Subcutaneous abdominal adipose tissue (tissue), 5 donors: ENCODE measurements around the gene SPSB2.
"Not testable (repeated sequence)": the region's sequence is repeated elsewhere in the genome, so short reads cannot be mapped to it uniquely, and the experiment has no call there.

ENCODE experiments used
- H3K27ac ChIP-seq: one replicate; pipeline ENCODE4 v1.7.0; 2013; ENCODE audit warnings: low read depth, mild to moderate bottlenecking, inconsistent platforms, low read length, moderate library complexity
- H3K27me3 ChIP-seq, 5 donors: one replicate each; pipeline ENCODE4 v1.7.0; 2013; ENCODE audit warnings: low read length in 5 of 5, inconsistent platforms in 1 of 5; ENCODE audit not compliant: control insufficient read depth in 5 of 5, insufficient read depth in 4 of 5
- H3K36me3 ChIP-seq, 5 donors: one replicate each; pipeline ENCODE4 v1.7.0; 2013; ENCODE audit warnings: low read length in 5 of 5; ENCODE audit not compliant: control insufficient read depth in 5 of 5, insufficient read depth in 5 of 5
- H3K4me1 ChIP-seq, 5 donors: one replicate each; pipeline ENCODE4 v1.7.0; 2013; ENCODE audit warnings: low read length in 5 of 5, mild to moderate bottlenecking in 3 of 5, moderate library complexity in 1 of 5; ENCODE audit not compliant: control insufficient read depth in 5 of 5, insufficient read depth in 5 of 5
- H3K4me3 ChIP-seq, 5 donors: one replicate each; pipeline ENCODE4 v1.7.0; 2013; ENCODE audit warnings: low read length in 5 of 5, low read depth in 1 of 5
- H3K9ac ChIP-seq, 5 donors: one replicate each; pipeline ENCODE4 v1.7.0; 2013; ENCODE audit warnings: low read length in 5 of 5, mild to moderate bottlenecking in 4 of 5, moderate library complexity in 3 of 5
- H3K9me3 ChIP-seq, 5 donors: one replicate each; pipeline ENCODE4 v1.7.0; 2013; ENCODE audit warnings: low read length in 5 of 5; ENCODE audit not compliant: control insufficient read depth in 5 of 5
- donor health status: healthy.
- donor health status: healthy.
- donor health status: healthy.
- donor health status: healthy.
- donor health status: healthy.

SPSB2 gene

DNA sequence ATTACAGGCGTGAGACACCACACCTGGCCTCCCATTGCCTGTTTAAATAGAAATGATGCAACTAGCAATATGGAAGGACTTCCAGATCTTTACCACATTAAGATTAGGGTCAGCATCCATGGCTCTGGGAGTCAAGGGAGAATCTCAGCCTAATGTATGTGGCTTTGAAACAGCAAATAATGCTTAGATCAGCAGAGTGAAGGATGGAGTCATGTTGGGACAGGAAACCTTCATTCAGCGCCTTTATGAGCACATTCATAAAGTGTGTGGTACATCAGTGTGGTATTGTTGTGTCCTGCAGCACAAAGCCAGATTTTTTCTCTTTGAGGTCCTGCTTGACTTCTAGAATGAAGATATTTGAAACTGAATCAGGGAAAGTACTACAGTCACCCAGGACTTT lies 15.3 kb upstream of the SPSB2 start:
- Histone ChIP-seq H3K4me3 (no peak overlapping the region), H3K9ac (no peak overlapping the region), H3K9me3 (no peaks in the 10 kb centered on the region), H3K27me3 (no peaks in the 10 kb centered on the region), H3K4me1 (peaks cover 0 to 13% (median 11%) of the 10 kb centered on the region in 5 donors), H3K27ac (no peak overlapping the region), H3K36me3 (peaks cover 0 to 18% (median 7%) of the 10 kb centered on the region in 5 donors)

DNA sequence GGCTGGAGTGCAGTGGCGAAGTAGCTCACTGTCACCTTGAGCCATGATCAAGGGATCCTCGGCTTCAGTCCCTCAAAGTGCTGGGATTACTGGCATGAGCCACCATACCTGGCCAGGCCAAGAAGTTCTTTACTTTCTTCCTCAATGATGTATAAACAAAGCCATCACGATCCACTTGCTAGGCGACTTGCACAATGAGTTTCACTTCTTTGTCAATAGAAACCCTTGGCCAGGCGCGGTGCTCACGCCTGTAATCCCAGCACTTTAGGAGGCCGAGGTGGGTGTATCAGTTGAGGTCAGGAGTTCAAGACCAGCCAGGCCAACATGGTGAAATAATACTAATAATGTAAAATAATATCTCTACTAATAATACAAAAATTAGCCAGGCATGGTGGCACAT lies 14.4 kb upstream of the SPSB2 start:
- H3K27me3 ChIP-seq: no peaks in the 10 kb centered on the region
- H3K9me3 ChIP-seq: no peaks in the 10 kb centered on the region
- peaks cover 0 to 18% (median 7%) of the 10 kb centered on the region in 5 donors for H3K36me3 ChIP-seq
- H3K4me3 ChIP-seq: no peak overlapping the region
- H3K4me1 ChIP-seq: peaks cover 0 to 13% (median 11%) of the 10 kb centered on the region in 5 donors
- no peak overlapping the region for H3K27ac ChIP-seq
- H3K9ac ChIP-seq: no peak overlapping the region

DNA sequence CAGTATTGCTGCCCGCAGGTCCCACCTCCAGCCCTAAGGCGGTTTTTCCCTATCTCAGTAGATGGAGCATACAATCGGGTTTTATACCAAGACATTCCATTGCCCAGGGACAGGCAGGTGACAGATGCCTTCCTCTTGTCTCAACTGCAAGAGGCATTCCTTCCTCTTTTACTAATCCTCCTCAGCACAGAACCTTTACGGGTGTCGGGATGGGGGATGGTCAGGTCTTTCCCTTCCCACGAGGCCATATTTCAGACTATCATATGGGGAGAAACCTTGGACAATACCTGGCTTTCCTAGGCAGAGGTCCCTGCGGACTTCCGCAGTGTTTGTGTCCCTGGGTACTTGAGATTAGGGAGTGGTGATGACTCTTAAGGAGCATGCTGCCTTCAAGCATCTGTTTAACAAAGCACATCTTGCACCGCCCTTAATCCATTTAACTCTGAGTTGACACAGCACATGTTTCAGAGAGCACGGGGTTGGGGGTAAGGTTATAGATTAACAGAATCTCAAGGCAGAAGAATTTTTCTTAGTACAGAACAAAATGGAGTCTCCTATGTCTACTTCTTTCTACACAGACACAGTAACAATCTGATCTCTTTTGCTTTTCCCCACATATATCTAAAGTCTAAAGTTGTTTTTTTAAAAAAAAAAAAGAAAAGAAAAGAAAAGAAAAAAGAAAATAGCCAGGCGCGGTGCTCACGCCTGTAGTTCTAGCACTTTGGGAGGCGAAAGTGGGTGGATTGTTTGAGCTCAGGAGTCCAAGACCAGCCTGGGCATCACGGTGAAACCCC lies 13.3 kb upstream of the SPSB2 start:
- not testable (repeated sequence) for H3K9ac ChIP-seq, H3K27ac ChIP-seq, H3K9me3 ChIP-seq, H3K4me3 ChIP-seq, H3K4me1 ChIP-seq, H3K27me3 ChIP-seq
- H3K36me3 ChIP-seq: peaks cover 0 to 18% (median 7%) of the 10 kb centered on the region in 5 donors

DNA sequence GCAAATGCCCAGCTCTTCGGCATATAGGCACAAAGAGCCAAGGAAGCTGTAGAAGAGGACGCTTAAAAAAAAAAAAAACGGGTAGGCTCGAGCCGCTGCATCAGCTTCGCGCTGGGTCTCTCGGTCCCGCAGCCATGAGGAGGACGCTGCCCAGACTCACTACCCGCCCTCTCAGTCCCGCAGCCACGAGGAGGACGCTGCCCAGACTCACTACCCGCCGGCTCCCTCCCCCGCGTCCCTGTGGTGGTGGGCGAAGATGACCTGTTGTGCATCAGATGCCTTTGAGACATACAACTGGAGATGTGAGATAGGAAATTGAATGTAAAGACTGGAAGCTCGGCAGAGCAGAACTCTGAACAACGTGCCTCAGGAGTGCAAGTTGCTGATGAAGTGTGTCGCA lies 11.4 kb upstream of the SPSB2 start:
- Histone ChIP-seq H3K4me1 (no peaks in the 10 kb centered on the region), H3K9me3 (no peaks in the 10 kb centered on the region), H3K9ac (no peak overlapping the region), H3K4me3 (no peak overlapping the region), H3K27ac (no peak overlapping the region), H3K27me3 (no peaks in the 10 kb centered on the region), H3K36me3 (peaks cover 0 to 18% (median 7%) of the 10 kb centered on the region in 5 donors)

DNA sequence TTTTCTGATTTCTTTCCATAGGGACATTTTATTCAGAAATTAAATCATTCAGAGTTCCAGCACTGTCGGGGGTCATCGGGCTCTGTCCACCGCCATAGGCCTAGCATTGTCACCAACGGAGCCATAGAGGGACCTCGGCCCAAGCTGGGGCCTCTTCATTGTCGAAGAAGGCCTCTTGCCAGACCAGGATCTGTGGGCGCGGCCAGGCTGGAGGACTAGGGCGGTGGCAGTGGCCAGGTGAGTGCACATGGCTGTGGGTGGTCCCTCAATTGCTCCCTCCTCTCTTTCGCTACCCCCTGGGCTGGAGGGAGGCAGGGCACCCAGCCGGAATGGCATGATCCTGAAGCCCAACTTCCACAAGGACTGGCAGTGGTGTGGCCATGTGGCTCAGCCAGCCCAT lies 10.6 kb upstream of the SPSB2 start:
- Histone ChIP-seq H3K9me3 (no peaks in the 10 kb centered on the region), H3K27me3 (no peaks in the 10 kb centered on the region), H3K27ac (no peak overlapping the region), H3K4me3 (no peak overlapping the region), H3K36me3 (peaks cover 0 to 18% (median 7%) of the 10 kb centered on the region in 5 donors), H3K4me1 (no peaks in the 10 kb centered on the region), H3K9ac (peak overlapping the region in 1 of 5 donors; percentile 13)

DNA sequence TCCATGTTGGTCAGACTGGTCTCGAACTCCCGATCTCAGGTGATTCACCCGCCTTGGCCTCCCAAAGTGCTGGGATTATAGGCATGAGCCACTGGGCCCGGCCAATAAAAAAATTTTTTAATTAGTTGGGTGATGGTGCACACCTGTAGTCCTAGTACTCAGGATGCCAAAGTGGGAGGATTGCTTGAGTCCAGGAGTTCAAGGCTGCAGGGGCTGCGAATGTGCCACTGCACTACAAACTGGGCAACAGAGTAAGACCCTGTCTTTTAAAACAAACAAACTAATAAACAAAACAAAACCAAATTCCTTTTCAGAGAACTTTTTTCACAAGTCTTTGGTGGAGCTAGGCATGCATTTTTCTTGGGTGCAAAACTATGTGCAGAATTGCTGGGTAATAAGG lies 10.1 kb upstream of the SPSB2 start:
- Histone ChIP-seq H3K27ac (no peak overlapping the region), H3K4me1 (no peaks in the 10 kb centered on the region), H3K27me3 (no peaks in the 10 kb centered on the region), H3K9me3 (no peaks in the 10 kb centered on the region), H3K4me3 (no peak overlapping the region), H3K36me3 (peaks cover 0 to 18% (median 7%) of the 10 kb centered on the region in 5 donors), H3K9ac (no peak overlapping the region)

DNA sequence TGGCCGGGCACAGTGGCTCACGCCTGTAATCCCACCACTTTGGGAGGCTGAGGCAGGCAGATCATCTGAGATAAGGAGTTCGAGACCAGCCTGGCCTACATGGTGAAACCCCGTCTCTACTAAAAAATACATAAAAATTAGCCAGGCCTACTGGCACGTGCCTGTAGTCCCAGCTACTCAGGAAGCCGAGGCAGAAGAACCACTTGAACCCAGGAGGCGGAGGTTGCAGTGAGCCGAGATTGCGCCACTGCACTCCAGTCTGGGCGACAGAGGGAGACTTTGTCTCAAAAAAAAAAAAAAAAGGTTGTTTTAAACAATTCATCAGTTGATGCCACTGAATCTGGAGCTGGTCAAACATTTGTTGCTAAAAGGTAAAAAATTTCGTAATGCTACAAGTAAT lies 6.7 kb upstream of the SPSB2 start:
- H3K27me3 ChIP-seq, H3K9me3 ChIP-seq, H3K27ac ChIP-seq, H3K4me3 ChIP-seq, H3K9ac ChIP-seq, H3K4me1 ChIP-seq: not testable (repeated sequence)
- H3K36me3 ChIP-seq: peaks cover 0 to 14% (median 7%) of the 10 kb centered on the region in 5 donors

DNA sequence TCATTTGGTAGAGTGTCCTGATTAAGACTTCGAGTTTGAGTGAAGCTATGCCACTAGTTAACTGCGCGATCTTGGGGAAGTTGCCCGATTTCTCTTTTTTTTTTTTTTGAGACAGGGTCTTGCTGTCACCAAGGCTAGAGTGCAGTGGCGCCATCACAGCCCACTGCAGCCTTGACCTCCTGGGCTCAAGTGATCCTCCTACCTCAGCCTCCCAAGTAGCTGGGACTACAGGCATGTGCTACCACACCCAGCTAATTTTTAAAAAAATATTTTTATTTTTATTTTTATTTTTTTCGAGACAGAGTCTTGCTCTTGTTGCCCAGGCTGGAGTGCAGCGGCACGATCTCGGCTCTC lies 889 bp upstream of the SPSB2 start:
- peak overlapping the region in 4 of 5 donors; percentile 83 to 96 (median 87) for H3K4me3 ChIP-seq
- peaks cover 0 to 23% (median 18%) of the 10 kb centered on the region in 5 donors for H3K36me3 ChIP-seq
- H3K9ac ChIP-seq: peak overlapping the region in 4 of 5 donors; percentile 62 to 92 (median 81)
- not testable (repeated sequence) for H3K27me3 ChIP-seq, H3K9me3 ChIP-seq
- H3K4me1 ChIP-seq: peaks cover 5 to 40% (median 32%) of the 10 kb centered on the region in 5 donors
- H3K27ac ChIP-seq: peak overlapping the region; percentile 86

DNA sequence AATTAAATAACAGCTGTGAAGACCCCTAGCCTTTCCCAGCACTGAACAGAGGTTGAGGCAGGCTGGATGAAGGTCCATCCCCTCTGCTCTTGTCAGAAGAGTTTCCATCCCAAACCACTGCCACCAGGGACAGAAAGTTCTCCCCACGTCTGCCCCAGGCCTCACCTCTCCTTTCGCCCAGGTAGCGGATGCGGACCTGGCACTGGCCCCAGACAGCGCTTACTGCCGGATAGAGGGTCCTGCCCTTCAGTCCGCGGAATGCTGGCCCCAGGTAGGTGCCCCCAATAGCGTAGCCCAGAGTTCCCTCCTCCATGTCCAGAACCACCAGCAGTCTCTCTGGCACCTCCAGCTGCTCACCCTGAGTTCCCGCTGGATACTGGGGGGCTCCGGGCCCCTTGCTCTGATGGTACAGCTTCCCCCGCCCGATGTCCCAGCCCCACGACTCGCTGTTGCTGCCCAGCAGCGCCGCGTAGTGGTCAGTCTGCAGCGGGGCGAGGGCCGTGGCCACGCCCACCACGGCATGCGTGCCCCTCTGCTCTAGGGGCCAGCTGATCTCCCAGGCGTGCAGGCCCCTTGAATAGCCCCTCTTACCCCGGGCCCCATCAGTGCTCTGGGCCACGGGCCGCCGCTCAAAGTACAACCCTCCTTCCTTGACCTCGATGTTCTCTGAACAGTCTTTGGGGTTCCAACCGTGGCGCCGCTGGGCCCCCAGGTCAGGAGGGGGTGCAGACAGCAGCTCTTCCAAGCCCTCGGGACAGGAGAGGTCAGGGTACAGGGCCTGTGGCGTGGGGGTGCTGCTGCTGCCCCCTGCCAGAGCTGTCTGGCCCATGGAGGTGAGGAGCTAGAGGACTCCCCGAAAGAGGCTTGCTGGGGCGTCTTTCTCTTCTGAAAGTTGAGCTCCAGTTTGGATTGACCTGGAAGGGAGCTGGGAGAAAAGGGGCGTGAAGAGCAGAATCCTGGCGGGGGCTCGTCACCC lies 742 bp downstream of the SPSB2 start:
- peak overlapping the region; percentile 86 for H3K27ac ChIP-seq
- H3K4me1 ChIP-seq: peaks cover 5 to 54% (median 44%) of the 10 kb centered on the region in 5 donors
- no peaks in the 10 kb centered on the region for H3K9me3 ChIP-seq
- peaks cover 0 to 23% (median 18%) of the 10 kb centered on the region in 5 donors for H3K36me3 ChIP-seq
- no peaks in the 10 kb centered on the region for H3K27me3 ChIP-seq
- H3K4me3 ChIP-seq: peak overlapping the region; percentile 83 to 96 (median 87)
- H3K9ac ChIP-seq: peak overlapping the region; percentile 6 to 92 (median 89)
